ENCODE measurements around the gene IL31.
"Not testable (repeated sequence)": the region's sequence is repeated elsewhere in the genome, so short reads cannot be mapped to it uniquely, and the experiment has no call there.

Gene IL31

DNA sequence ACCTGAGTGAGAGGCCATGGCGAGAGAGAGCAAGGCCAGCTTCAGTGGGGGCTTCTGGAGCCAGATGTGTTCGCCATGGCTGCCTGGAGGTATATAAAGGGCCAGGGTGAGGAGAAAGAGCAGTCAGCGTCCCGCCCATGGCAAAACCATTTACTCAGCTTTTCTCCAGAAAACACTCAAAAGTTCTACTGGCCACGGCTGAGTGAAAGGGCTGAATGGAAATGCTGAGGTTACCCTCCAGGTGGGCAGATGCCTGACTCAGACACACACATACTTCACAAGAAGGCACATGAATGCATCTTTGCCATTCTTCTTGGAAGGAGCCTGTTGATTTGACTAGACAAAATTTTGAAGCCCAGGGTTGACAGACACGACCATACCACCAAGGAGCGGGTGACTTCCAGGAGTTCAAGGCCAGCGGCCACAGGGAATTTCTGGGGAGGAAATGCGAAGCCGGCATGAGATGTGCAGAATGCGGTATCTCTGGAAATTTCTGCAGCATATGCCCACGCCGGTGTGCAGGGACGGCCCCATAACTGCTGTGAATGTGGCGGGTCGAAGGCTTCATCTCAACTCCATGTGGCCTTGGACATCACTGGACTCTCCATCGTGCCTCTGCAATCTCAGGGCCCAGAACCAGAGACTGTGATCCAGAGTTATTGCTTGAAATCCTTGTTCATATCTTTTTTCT, at the start of gene IL31:
Gene IL31, minus strand, starts transcription at position 67 of the 691 bp plus-strand sequence. Its CDS starts 49 bp downstream, at position 18.
- no peak for DNase-seq

DNA sequence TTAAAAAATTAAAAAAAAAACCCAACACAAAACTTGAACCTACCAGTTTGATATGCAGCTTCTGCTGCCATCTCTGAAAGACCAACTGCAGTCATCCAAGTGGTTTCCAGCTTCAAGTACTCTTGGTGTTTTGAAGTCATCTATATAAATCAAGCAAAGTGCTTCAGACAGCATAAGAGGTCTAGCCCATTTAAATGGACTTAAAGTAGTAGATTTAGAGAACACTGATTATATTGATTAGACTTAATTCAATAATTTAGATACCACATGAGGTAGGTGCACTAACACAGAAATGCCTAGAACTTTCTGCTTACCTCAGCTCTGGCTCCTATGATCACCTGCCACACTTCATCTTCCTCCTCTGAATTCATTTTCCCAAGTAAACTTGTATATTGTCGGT, 42.4 kb upstream of the IL31 start:
- no peak for DNase-seq

DNA sequence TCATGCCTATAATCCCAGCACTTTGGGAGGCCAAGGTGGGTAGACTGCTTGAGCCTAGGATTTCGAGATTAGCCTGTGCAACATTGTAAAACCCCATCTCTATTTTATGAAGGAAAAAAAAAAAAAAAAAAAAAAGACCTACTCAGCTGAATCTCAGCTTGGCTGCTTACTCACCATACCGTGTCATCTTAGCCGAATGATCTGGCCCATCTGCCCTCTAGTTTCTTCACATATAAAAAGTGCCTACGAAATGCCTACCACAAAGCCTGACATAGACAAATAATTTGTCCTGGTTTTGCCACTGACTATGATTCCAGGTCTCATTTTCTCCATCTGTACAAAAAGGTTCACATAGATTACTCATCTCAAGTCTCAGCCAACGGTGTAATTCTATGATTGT, 41.8 kb upstream of the IL31 start:
- no peak for DNase-seq

DNA sequence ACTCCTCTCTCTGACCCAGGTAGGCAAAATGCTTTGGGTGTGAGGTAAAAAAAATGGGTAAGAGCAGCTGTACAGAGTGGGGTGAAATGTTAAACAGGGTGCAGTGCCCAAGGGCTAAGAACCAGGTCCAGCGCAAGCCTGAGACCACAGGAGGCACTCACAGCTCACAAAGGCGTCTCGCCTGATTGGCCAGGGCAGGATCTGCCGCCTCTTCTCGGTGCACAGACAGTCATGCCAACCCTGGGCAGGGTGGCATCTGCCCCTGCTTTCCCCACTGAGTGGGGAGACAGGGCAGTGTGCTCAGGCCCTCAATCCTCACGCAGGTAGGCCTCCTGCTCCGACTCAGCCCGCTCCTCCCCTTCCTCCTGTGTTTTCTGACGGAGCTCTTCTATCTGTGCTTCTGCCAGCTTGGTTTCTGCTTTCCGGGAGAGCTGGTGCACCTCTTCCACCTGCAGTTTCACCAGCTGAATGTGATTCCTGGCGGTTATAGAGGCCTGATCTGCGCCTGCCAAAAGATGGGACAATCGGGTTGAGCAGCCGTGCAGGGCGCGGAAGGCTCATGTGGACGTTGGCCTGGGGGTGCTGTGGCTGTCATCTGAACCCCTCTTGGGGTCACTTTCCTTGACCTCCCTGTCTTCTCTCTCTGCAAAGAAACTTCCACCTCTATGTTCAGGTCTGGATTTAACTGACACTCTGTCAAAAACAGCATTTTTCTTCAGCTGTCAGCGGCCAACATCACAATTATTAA, 34.2 kb upstream of the IL31 start:
- DNase-seq: no peak

DNA sequence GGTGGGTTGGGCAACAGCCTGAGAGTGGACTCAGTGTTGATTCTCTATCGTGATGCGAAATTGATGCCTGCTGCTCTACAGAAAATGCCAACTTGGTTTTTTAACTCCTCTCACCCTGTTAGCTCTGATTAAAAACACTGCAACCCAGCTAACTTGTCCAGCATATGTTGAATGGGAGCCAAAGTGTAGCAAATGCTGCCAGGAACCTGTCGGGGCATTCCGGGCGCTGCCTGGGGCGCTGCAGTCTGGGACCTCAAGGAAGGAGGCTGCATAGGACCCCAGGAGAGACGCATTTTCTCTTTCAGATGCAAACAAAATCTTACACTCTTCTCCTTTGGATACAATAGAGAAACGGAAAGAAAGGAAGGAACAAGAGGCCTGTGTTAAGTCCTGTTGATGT, 33.4 kb upstream of the IL31 start:
- no peak for DNase-seq

DNA sequence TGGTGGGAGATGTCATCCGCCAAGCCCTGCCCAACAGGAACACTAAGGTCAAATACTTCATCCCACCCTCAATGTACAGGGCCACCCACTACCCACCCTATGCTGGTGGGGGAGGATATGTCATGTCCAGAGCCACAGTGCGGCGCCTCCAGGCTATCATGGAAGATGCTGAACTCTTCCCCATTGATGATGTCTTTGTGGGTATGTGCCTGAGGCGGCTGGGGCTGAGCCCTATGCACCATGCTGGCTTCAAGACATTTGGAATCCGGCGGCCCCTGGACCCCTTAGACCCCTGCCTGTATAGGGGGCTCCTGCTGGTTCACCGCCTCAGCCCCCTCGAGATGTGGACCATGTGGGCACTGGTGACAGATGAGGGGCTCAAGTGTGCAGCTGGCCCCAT, 33.0 kb upstream of the IL31 start:
- no peak for DNase-seq

DNA sequence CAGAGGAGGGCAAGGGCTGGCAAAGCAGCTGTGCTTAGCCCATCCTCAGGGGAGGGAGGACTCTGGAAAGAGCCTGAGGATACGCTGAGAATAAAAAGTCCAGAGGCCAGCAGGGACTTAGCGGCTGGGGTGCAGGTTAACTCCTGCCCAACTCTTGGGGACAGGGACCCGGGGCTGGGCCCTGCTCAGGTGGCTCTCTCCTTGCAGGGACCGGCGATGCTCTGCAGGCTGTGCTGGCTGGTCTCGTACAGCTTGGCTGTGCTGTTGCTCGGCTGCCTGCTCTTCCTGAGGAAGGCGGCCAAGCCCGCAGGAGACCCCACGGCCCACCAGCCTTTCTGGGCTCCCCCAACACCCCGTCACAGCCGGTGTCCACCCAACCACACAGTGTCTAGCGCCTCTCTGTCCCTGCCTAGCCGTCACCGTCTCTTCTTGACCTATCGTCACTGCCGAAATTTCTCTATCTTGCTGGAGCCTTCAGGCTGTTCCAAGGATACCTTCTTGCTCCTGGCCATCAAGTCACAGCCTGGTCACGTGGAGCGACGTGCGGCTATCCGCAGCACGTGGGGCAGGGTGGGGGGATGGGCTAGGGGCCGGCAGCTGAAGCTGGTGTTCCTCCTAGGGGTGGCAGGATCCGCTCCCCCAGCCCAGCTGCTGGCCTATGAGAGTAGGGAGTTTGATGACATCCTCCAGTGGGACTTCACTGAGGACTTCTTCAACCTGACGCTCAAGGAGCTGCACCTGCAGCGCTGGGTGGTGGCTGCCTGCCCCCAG, 32.3 kb upstream of the IL31 start:
- no peak for DNase-seq

DNA sequence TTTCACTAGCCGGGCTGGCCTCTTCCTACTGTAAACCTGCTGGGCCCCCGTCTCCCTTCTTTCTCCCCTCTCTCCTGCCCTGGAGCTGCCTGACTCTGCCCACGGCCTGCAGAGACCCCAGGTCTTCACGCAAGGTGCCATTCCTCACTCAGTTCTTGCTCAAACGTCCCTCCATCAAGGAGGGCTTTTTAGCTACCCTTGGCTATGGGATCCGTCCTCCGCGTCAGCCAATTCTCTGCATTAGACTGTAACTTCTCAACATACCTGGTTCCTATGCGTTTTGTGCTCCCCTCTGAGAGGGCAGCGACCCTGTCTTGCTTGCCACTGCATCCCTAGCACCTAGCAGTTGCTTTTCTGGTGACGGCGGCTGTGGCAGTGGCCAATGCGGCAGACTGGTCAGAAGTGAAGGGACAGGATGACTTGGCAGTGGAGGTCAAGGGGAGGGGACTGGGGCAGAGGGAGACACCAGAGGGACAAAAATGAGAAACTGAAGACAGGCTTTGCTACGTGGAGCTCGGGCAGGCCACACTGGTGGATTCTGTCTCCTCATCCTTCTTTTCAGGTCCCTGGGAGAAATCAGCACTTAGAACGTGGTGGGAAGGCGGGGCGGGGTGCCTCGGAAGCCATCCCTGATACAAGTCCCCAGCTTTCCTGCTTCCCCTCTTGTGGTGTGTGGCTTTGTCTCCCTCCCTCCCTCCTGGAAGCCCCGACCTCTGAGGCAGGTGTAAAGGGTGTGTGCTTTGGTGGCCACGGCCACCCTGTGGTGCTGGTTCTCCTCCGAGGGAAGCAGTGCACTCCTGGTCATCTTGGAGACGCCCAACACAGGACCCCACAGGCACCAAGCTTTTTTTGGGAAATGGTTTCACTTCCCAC, 31.3 kb upstream of the IL31 start:
- DNase-seq: no peak

DNA sequence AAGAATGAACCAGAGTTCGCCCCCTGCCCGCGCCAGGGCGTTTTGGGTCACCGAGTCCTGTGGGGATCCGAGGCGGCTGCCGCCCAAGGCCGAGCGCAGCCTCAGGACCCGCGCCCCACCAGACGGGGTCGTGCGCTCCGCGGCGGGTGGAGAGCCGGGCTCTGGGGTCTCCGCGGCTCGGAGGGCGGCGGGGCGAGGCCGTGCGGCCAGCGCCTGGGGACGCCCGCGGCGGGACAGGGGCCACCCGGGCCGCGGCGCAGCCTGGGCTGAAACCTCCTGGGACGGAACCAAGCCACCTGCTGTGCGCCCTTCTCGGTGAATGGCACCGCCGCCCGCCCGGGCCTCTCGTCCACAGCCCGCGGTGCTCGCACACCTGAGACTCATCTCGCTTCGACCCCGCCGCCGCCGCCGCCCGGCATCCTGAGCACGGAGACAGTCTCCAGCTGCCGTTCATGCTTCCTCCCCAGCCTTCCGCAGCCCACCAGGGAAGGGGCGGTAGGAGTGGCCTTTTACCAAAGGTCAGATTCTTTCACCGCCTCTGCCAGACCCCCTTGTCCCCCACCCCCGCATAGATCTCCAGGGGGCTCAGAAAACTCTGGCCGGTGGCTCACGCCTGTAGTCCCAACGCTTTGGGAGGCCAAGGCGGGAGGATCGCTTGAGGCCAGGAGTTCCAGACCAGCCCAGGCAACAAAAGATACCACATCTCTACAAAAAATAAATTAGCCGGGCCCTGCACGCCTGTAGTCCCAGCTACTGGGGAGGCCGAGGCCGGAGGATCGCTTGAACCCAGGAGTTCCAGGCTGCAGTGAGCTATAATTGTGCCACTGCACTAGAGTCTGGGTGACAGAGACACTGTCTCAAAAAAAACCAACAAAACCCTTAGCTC, 30.4 kb upstream of the IL31 start:
- DNase-seq: no peak

DNA sequence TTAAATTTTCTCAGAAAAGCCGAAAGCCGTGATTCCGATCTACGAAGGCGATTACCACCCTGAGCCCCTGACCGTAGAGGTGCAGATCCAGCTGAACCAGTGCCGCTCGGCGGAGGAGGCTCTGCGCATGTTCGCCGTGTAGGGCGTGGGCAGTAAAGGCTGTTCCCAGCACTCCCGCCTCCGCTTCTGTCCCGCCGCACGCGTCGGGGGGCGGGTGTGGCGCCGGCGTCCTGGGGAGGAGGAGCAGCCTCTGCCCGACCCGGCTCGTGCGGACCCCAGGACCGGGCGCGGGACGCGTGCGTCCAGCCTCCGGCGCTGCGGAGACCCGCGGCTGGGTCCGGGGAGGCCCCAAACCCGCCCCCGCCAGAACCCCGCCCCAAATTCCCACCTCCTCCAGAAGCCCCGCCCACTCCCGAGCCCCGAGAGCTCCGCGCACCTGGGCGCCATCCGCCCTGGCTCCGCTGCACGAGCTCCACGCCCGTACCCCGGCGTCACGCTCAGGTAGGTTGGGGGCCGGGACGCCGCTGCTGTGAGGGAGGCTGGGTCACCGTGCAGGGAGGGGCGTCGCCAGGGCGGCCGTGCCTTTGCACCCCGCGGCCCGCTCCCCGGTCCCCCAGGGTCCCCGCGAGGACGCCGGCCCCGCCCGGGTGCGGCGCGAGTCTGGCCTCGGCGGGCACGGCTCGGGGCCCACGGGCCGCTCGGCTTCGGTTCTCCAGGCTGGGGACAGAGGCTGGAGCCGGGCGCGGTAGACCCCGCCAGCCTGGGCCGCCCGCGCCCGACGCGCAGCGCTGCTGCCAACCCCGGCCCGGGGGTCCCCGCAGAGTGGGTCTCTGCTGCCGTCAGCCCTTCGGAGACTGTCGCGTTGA, 29.5 kb upstream of the IL31 start, which contains the start of gene B3GNT4:
Gene B3GNT4, plus strand, starts transcription at position 409 of the 866 bp plus-strand sequence. CDS start 910 bp downstream, outside the sequence.
- DNase-seq: peak; percentile 77

DNA sequence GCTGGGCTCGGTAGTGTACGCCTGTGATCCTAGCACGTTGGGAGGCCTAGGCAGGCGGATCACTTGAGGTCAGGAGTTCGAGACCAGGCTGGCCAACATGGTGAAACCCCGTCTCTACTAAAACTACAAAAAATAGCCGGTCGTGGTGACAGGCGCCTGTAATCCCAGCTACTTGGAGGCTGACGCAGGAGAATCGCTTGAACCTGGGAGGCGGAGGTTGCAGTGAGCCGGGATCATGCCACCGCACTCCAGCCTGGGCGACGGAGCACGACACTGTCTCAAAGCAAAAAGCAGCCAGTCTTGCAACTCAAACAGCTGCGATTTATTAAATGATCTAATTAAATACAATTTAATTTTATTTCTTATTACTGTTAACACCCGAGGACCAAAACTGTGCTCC, 28.8 kb upstream of the IL31 start:
- DNase-seq: not testable (repeated sequence)

DNA sequence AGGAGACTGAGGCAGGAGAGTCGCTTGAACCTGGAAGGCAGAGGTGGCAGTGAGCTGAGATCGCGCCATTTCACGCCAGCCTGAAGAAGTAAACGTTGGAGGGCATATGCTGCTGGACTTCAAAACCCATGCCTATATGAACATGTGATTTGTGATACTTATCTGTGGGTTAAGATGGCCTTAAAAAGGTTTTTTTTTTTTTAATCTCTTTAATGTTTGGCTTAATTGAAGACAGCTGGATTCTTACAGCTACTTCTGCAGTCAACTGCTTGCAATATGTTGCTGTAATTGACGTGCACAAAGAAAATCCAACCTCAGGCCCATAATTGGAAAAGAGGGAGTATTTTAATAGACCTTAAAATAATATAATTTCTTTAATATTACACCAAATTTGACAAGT, 28.0 kb upstream of the IL31 start:
- DNase-seq: no peak

DNA sequence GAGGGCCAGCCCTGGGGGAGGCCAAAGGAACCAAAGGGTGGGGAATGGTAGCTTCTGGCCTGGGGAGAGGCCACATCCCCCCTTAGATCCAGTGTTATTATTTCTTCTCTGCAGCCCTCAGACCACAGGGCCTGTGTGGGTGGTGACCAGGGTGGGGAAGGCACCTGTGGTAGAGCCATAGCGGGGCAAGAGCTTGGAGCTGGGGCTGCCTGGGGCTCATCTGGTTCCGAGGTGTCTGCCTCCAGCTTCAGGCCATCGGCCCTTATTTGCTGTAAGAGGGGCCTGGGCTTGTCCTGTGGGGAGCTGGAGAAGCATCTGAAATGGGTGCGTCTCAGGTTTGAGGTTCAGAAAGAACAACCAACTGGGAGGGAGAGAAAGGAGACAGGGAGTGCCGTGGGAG, 27.4 kb upstream of the IL31 start:
- no peak for DNase-seq

DNA sequence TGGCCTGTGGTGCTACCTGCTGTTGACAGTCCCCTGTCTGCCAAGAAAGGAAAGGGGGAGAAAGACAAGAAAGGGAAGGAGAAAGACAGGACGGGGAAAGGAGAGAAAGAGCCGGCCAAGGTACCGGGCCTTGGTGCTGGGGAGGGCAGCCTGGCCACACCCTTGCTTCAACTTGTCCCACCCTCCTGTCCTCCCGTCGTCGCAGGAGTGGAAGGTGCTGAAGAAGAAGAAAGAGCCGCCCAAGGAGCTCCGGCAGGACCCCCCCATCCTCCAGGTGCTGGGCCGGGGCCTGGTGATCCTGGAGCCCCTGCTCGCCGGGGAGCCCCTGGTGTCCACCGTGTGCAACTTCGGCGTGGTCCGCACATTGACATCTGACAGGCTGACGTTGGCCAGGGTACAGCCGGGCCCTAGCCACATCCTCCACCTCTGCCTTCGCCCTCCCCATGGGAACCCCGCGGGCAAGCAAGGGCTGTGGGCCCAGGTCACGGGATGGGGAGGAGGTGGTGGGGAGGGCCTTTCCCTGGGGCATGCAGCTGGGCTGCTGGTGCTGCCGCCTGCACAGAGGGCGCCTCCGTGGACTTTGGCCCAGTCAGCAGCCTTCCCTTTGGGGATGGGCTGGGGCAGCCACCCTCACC, 26.6 kb upstream of the IL31 start:
- no peak for DNase-seq

DNA sequence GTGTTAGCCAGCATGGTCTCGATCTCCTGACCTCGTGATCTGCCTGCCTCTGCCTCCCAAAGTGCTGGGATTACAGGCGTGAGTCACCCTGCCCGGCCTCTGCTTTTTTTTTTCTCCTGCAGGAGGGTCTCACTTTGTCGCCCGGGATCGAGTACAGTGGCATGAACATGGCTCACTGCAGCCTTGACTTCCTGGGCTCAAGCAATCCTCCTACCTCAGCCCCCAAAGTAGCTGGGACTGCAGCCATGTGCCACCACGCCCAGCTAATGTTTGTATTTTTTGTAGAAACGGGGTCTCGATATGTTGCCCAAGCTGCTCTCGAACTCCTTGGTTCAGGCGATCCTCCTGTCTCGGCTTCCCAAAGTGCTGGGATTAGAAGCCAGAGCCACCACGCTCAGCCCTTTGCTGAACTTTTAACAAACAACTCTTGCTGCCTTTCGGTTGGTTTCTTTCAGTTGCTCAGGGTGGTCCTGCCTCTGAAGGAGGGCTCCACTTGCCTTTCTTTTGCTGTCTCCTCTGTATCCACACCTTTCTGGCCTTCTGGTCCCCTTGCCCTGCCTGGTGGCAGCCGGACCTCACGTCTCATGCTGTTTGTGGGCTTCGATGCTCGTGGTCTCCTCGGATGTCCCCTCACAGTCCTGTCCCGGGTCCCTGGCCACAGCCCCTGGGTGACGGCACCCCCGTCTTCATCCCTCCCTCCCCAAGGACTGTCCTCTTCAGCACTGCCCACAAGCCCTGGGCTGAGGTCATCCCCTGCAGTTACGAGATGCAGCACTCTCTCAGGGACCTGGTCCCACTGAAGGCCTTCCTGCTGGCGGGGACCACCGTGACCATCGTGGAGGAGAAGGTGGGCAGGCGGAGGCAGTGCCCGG, 25.7 kb upstream of the IL31 start:
- no peak for DNase-seq

DNA sequence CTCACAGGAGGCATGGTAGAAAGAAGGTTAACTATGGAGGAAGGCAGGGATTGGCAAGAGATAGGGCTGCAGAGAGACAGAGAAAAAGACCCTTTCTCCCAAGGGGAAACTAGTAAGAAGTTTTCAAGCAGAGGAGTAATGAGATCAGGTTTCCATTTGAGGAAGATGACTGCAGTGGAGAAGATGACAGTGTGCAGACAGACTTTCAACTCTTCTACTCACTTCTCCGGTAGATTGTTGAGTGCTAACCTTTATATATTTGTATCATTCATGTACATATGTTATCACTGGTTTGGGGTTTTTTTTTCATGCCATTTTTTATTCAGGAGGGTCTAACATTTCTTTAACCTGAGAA, 23.6 kb upstream of the IL31 start:
- no peak for DNase-seq

DNA sequence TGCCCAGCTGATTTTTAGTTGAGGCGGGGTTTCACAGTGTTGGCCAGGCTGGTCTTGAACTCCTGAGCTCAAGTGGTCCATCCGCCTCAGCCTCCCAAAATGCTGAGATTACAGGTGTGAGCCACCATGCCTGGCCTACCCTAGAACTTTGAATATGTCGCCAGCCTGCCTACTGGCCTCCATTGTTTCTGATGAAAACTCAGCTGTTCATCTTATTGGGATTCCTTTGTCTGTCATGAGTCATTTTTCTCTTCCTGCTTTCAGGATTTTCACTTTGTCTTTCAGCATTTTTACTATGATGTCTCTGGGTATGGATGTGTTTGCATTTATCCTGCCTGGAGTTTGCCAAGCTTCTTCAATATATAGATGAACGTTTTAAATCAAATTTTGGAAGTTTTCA, 21.4 kb upstream of the IL31 start:
- DNase-seq: no peak

DNA sequence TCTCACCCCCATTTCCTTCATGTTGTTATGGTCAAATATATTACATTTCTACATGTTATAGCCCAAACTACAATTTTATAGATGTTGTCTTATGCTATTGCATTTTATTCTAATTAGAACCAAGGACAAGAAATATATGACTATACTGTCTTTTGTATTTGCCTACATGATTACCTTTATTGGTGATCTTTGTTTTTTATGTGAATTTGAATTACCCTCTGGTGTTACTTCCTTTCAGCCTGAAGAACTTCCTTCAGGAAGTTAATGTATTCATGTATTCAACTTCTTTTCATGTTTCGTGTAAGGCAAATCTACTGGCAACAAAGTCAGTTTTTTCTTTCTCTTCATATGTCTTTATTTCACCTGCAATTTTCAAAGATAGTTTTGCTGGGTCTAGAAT, 20.8 kb upstream of the IL31 start:
- no peak for DNase-seq

DNA sequence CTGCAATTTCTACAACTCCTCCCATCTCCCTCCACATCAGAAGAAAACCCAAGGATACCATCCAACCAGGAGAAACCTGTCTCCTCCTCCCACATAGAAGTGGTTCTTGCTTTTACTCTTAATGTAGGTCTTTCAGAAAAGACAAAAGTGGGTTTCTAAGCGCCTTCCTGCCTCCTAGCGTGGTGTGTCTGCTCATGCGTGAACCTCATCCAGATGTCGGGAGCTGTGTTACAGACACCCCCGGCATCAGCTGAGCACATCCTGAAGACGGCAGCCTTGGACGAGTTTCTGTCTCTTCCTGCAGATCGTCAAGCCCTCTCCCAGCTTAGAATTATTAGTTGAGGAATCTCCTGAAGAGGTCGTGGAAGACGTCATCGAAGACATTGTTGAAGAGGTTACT, 18.4 kb upstream of the IL31 start:
- DNase-seq: no peak
